MM.1S (cell line): ENCODE data around the gene WNT8B.

Experiments used
- DNase-seq: peaks from one replicate; pipeline ENCODE4 v3.0.0-alpha.2; 2015
- H2AFZ ChIP-seq: fragments of 300-600 bp; sonication (generic); 2 replicates; pipeline ENCODE4 v1.6.0; 2016; ENCODE audit warnings: antibody characterized with exemption, low read length
- H3F3A ChIP-seq: fragments of 300-600 bp; sonication (generic); 2 replicates; pipeline ENCODE4 v1.6.1; 2016; ENCODE audit warnings: mild to moderate bottlenecking, antibody characterized with exemption, low read length, moderate library complexity, mixed read lengths; ENCODE audit not compliant: insufficient read depth
- H3K27ac ChIP-seq: fragments of 300-600 bp; sonication (generic); 2 replicates; pipeline ENCODE4 v1.5.1; 2016; ENCODE audit warnings: mild to moderate bottlenecking, low read length
- H3K27me3 ChIP-seq: fragments of 300-600 bp; sonication (generic); replicated peaks from 2 replicates; pipeline ENCODE4 v1.6.0; 2016; ENCODE audit warnings: low read length; ENCODE audit not compliant: insufficient read depth
- H3K36me3 ChIP-seq: fragments of 300-600 bp; sonication (generic); replicated peaks from 2 replicates; pipeline ENCODE4 v1.6.1; 2016; ENCODE audit warnings: mild to moderate bottlenecking, low read length, mixed read lengths; ENCODE audit not compliant: insufficient read depth
- H3K4me1 ChIP-seq: fragments of 300-600 bp; sonication (generic); 2 replicates; pipeline ENCODE4 v1.6.1; 2016; ENCODE audit warnings: low read length, mixed read lengths
- H3K4me2 ChIP-seq: fragments of 300-600 bp; sonication (generic); 2 replicates; pipeline ENCODE4 v1.6.0; 2016; ENCODE audit warnings: low read depth, low read length
- H3K4me3 ChIP-seq: fragments of 300-600 bp; sonication (generic); 2 replicates; pipeline ENCODE4 v1.5.1; 2016; ENCODE audit warnings: low read length, mixed read lengths
- H3K79me2 ChIP-seq: fragments of 300-600 bp; sonication (generic); 2 replicates; pipeline ENCODE4 v1.6.1; 2016; ENCODE audit warnings: mixed run types, low read length, mixed read lengths
- H3K9ac ChIP-seq: fragments of 300-600 bp; sonication (generic); 2 replicates; pipeline ENCODE4 v1.6.1; 2016; ENCODE audit warnings: low read length, mixed read lengths
- H3K9me2 ChIP-seq: fragments of 300-600 bp; sonication (generic); replicated peaks from 2 replicates; pipeline ENCODE4 v1.6.1; 2016; ENCODE audit warnings: mild to moderate bottlenecking, low read length, mixed read lengths; ENCODE audit not compliant: insufficient read depth
- H3K9me3 ChIP-seq: fragments of 300-600 bp; sonication (generic); replicated peaks from 2 replicates; pipeline ENCODE4 v1.6.1; 2016; ENCODE audit warnings: mild to moderate bottlenecking, low read length, mixed read lengths; ENCODE audit not compliant: insufficient read depth
- H4K20me1 ChIP-seq: fragments of 300-600 bp; sonication (generic); 2 replicates; pipeline ENCODE4 v1.6.1; 2016; ENCODE audit warnings: mild to moderate bottlenecking, low read length, moderate library complexity, mixed read lengths; ENCODE audit not compliant: insufficient read depth
- CTCF ChIP-seq: fragments of 300-600 bp; sonication (generic); IDR thresholded peaks from 2 replicates; pipeline ENCODE4 v1.5.1; 2016; ENCODE audit warnings: antibody characterized with exemption, low read length, mixed read lengths
- EZH2 ChIP-seq: fragments of 300-600 bp; sonication (generic); optimal IDR thresholded peaks from 2 replicates; pipeline ENCODE3; 2017; ENCODE audit warnings: low read depth, mild to moderate bottlenecking, antibody characterized with exemption, low read length, mixed read lengths
- EZH2phosphoT487 ChIP-seq: fragments of 300-600 bp; sonication (generic); IDR thresholded peaks from 2 replicates; pipeline ENCODE4 v1.6.1; 2018; ENCODE audit warnings: antibody characterized with exemption, low read length

The WNT8B gene

GRCh38 chr10:100522107-100522801 is 59.4 kb downstream of the WNT8B start:
- Histone ChIP-seq H3K9me2 (no peaks in the 10 kb centered on the region), H3K4me2 (no peak overlapping the region), H2AFZ (no peak overlapping the region), H4K20me1 (no peaks in the 10 kb centered on the region), H3F3A (no peaks in the 10 kb centered on the region), H3K36me3 (peaks cover 7% of the 10 kb centered on the region; the same call in 1 of the 2 replicates), H3K4me3 (no peak overlapping the region), H3K9me3 (no peaks in the 10 kb centered on the region), H3K27me3 (no peaks in the 10 kb centered on the region), H3K4me1 (0 out of 2 replicates have a peak, but pooled peaks cover under 1% of the 10 kb centered on the region), H3K9ac (no peak overlapping the region), H3K27ac (no peak overlapping the region), H3K79me2 (peaks cover 12% of the 10 kb centered on the region; the same call in 1 of the 2 replicates)
- TF ChIP-seq CTCF (no peak), EZH2phosphoT487 (no peak), EZH2 (no peak)
- no peak for DNase-seq

DNA sequence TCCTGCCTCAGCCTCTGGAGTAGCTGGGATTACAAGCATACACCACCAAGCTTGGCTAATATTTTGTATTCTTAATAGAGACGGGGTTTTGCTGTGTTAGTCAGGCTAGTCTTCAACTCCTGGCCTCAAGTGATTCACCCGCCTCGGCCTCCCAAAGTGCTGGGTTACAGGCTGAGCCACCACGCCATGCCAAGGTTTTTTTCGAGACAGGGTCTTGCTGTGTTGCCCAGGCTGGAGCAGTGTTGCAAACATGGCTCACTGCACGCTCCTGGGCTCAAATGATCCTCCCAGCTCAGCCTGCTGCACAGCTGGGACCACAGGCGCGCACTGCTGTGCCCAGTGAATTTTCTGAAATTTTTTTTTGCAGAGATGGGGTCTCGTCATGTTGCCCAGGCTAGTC is 60.1 kb downstream of the WNT8B start:
- H3K36me3 ChIP-seq: peaks cover 7% of the 10 kb centered on the region; the same call in 1 of the 2 replicates
- no peak overlapping the region for H2AFZ ChIP-seq
- H3F3A ChIP-seq: no peaks in the 10 kb centered on the region
- no peaks in the 10 kb centered on the region for H4K20me1 ChIP-seq
- no peak overlapping the region for H3K27ac ChIP-seq
- no peaks in the 10 kb centered on the region for H3K9me3 ChIP-seq
- peaks cover 18% of the 10 kb centered on the region for H3K79me2 ChIP-seq
- H3K4me3 ChIP-seq: no peak overlapping the region
- H3K4me2 ChIP-seq: no peak overlapping the region
- no peaks in the 10 kb centered on the region for H3K4me1 ChIP-seq
- no peak for DNase-seq
- H3K27me3 ChIP-seq: no peaks in the 10 kb centered on the region
- no peaks in the 10 kb centered on the region for H3K9me2 ChIP-seq
- no peak overlapping the region for H3K9ac ChIP-seq
- TF ChIP-seq EZH2phosphoT487 (no peak), CTCF (no peak), EZH2 (no peak)

- peaks cover 30% of the 10 kb centered on the region for H3K79me2 ChIP-seq
- no peak overlapping the region for H3K27ac ChIP-seq
- DNase-seq: no peak
- H3K4me1 ChIP-seq: peaks cover 9% of the 10 kb centered on the region
- H3K9ac ChIP-seq: no peak overlapping the region
- no peaks in the 10 kb centered on the region for H3K9me3 ChIP-seq
- H3K4me2 ChIP-seq: no peak overlapping the region
- H3K27me3 ChIP-seq: no peaks in the 10 kb centered on the region
- H4K20me1 ChIP-seq: no peaks in the 10 kb centered on the region
- H3K9me2 ChIP-seq: no peaks in the 10 kb centered on the region
- no peak overlapping the region for H3K4me3 ChIP-seq
- TF ChIP-seq CTCF (no peak), EZH2phosphoT487 (no peak), EZH2 (no peak)
- no peak overlapping the region for H2AFZ ChIP-seq
- no peaks in the 10 kb centered on the region for H3F3A ChIP-seq
- H3K36me3 ChIP-seq: peaks cover 7% of the 10 kb centered on the region; the same call in 1 of the 2 replicates
Measured at GRCh38 chr10:100524206-100524605, 61.4 kb downstream of the WNT8B start.
